ENCODE measurements around the gene QRICH1.

QRICH1 gene, protein sequence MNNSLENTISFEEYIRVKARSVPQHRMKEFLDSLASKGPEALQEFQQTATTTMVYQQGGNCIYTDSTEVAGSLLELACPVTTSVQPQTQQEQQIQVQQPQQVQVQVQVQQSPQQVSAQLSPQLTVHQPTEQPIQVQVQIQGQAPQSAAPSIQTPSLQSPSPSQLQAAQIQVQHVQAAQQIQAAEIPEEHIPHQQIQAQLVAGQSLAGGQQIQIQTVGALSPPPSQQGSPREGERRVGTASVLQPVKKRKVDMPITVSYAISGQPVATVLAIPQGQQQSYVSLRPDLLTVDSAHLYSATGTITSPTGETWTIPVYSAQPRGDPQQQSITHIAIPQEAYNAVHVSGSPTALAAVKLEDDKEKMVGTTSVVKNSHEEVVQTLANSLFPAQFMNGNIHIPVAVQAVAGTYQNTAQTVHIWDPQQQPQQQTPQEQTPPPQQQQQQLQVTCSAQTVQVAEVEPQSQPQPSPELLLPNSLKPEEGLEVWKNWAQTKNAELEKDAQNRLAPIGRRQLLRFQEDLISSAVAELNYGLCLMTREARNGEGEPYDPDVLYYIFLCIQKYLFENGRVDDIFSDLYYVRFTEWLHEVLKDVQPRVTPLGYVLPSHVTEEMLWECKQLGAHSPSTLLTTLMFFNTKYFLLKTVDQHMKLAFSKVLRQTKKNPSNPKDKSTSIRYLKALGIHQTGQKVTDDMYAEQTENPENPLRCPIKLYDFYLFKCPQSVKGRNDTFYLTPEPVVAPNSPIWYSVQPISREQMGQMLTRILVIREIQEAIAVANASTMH

DNA sequence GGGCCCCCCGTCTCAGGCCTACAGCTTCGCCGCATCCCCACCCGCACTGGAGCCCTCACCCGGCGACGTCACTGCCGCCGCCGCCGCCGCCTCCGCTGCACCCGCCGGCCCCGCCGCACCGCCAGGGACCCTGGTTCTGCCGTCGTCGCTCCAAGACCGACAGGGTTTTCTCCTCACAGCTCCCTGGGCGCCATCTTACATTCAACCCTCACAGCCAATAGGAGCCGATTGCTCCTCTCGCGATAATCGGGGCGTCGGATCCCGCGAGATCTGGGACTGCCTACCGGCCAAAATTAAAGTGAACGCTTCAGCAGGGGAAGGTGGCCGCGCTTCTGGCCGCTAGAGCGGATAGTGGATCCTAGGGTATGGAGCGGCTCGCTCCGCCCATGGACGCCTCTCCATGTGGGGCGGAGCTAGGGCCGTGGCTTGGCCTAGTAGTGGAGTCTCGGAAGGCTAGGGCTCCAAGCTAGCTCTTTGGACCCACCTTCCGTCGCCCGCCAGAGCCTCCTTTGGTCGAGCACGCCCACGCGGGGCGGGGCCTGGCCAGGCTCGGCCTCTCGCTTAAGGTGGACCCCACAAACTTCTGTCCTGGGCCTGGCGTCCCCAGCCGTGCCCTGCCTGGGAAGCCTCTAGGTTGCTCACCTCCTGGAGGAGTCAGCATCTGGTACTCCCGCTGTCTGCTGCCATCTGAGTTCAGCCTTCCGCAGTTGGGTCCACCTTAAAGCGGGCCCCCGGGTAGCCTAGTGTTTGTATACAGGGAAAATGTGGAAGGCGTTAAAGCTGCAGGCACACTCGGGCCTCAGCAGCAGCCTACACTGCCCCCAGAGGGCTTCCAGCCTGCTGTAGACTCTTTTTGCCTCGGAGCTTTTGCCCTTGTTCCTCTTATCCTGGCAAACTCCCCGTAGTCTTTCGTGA, at the start of gene QRICH1:
TSS of gene QRICH1 (minus strand) at position 219 of the 915 bp plus-strand sequence. CDS start 17,054 bp downstream, outside the sequence.
- DNase-seq (ENCODE audit: low read depth in 2 of 2) = peak; percentile 87 to 90

DNA sequence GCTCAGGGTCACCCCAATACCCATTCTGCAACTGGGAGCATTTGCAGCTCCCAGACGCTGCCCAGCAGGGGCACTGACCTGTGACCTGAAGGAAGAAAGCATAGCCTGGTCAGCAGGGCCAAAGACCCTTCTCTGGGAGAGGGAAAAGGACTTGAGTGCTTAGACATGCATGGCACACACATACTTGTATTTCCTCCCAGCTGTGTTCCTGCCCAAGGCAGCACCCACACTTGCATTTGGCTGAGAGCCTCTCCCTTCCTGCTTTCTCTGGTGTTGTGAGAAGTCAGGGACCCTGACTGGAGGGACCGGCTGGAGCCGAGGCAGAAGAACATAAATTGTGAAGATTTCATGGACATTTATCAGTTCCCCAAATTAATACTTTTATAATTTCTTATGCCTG, 46.2 kb upstream of the QRICH1 start:
- no peak for DNase-seq (ENCODE audit: low read depth in 2 of 2)

DNA sequence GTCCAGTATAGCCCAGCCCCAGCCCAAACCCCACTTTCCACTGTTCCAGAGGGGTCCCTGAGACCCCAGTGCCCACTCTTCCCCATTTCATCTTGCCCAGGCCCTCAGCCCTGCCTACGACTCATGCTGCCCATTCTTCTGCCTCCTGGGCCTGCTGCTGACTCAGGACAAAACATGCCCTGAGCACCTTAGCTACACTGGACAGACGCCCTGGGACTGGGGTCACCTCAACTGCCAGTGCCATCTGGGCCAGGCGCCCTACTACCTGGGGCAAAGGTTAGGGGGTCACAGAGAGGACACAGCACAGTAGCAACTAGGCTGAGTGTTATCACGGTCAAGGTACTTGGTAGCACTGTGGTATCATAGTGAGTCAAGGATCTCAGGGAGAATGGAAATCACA, 41.6 kb upstream of the QRICH1 start:
- DNase-seq (ENCODE audit: low read depth in 2 of 2) = no peak

DNA sequence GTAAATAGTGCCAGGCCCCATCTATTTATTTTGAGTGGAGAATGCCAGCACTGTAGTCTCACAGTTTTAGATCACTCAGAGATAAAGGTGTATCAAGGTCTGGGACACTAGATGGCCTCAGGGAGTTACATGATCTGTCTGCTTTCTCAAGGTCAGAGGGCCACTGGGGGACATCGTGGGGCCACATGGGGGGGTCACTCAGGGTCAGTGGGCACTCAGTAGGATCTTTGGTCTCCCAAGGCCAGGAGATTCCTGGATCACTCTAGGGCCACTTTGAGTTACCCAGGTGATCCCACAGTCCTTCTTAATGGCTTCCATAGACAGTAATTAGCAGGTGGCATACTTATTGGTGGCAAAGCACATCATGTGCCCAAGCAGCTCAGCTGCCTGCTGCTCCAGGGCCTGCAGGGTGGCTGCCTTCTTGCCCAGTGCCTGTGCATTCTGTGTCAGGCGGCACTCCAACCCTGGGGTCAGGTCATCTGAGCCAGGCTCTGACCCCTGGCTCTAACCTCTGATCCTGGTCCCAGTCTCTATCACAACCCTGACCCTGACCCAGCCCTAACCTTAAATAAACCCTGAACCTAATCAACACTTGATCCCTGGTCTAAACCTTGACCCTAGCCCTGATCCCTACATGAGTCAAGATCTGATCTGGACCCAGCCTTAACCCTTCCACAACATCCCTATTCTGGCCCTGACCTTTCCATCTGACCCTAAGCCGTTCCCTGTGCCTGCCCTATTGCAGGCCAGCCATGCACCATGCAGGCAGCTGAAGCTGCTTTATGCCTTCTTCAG, 40.8 kb upstream of the QRICH1 start:
- DNase-seq (ENCODE audit: low read depth in 2 of 2) = no peak

DNA sequence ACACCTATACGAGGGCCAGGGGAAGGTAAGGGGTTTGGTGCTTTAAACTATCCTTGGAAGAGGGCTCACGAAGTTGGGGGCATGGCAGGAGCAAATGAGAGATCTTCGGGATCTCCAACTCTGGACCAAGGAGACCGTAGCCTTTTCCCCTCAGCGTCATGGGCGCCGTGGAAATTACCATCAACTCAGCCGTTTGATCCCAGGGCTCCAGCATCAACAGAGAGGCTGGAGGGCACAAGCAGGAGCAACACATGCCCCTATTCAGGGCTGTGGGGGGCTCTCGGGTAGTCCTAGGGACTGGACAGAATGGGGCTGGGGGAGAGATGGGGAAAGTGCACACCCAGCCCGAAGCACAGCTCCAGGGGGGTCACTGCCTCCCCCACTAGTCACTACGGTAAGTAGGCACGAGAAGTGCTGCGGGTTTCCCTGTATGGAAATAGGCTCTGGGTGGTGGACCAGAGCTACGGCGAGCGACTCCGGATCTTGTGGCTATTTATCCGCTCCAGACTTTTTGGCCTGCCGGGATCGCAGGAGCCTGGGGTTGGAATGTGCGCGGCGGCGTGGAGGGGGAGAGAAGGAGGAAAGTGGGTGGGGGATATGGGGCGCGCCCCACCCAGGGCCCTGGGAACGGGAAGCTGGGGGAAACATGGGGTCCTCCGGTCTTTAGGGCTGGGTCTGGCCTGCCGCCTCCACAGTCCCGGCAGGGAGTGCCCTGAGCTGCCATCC, 39.5 kb upstream of the QRICH1 start:
- DNase-seq (ENCODE audit: low read depth in 2 of 2) = no peak

DNA sequence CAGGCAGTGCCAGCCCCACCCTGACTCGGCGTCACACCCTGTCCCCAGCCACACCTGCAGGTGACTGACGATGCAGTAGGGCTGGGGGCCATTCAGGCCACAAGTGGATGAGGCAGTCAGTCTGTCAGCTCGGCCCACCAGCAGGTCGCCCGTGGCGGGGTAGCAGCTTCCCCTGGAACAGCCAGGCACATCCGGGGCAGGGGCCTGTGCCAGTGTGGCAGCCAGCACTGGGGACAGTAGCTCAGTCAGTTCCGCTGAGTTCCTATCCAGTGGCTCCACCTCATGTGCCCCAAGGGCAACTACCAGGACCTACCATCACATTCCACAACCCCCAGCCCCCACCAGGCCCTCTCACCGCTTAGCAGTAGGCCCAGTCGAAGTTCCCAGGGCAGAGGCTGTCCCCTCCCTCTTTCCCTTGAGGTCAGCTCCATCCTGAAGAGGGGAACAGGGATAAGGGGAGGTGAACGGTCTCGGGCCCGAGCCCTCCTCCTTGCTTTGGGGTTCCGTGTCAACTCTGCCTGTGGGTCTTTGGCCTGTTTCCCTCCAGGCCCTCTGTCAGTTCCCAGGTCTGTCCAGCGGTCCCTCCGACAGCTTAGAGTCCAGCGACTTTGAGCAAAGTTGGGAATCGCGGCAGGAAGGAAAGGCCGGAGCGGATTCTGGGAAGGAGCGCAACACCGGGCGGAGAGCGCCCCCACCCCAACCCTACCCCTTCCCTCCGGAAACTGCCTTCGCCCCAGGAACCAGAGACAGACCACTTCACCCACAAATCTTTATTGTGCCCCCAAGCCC, 38.8 kb upstream of the QRICH1 start, which contains the start of gene LAMB2:
TSS of gene LAMB2 (minus strand) at position 614 of the 789 bp plus-strand sequence. CDS start at position 431, 183 bp downstream.
- DNase-seq (ENCODE audit: low read depth in 2 of 2) = no peak

DNA sequence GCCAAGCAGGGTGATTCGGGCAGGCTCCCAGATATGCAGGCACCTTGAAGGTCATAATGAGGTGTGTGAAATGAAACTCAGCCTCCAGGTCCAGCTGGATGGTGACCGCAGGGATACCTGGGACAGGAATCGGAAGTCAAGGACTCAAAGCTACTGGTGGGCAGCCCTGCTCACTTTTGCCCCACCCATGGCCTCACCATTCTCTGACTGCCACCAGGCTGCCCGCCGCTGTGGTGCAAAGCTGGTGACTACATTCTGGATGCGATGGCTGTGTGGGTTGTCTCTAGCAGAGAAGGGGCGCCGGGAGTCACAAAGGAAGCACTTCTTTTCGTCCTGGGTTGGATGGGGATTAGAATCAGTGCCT, 38.2 kb upstream of the QRICH1 start:
- no peak for DNase-seq (ENCODE audit: low read depth in 2 of 2)

DNA sequence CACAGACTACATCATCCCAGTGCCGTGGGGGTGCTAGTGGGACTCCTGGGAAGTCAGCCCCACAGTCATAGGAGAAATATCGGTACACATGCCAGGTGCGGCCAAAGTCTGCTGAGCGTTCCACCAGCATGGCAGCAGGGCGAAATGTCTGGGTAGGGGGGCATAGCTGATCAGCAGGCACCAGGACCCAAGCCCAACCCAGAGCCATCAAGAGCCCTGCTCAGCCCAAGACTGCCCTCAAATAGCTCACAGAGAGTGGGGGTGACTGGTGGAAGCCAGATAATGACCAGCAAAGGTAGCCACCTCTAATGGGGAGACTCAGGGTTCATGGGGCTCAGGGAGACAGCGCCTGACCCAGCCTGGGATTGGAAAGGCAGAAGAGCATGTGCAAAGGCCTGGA, 37.7 kb upstream of the QRICH1 start:
- no peak for DNase-seq (ENCODE audit: low read depth in 2 of 2)

DNA sequence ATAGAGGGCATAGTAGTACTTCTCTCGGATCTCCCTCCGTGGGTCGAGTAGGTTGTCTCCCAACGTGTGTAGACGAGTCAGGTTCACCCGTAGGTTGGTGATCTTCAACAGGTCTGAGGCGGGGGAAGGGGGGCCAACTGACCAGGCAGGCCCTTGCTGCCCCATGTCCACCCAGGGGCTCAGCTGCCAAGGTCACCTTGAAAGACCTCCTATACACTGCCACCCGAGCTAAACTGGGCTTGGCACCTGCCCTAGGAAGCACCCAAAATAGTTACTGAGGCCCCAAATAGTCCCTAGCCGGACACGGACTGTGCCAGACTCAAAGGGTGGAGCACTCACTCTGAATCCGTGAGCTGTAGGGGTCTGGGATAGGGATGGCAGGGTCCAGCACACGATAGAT, 37.2 kb upstream of the QRICH1 start:
- no peak for DNase-seq (ENCODE audit: low read depth in 2 of 2)

DNA sequence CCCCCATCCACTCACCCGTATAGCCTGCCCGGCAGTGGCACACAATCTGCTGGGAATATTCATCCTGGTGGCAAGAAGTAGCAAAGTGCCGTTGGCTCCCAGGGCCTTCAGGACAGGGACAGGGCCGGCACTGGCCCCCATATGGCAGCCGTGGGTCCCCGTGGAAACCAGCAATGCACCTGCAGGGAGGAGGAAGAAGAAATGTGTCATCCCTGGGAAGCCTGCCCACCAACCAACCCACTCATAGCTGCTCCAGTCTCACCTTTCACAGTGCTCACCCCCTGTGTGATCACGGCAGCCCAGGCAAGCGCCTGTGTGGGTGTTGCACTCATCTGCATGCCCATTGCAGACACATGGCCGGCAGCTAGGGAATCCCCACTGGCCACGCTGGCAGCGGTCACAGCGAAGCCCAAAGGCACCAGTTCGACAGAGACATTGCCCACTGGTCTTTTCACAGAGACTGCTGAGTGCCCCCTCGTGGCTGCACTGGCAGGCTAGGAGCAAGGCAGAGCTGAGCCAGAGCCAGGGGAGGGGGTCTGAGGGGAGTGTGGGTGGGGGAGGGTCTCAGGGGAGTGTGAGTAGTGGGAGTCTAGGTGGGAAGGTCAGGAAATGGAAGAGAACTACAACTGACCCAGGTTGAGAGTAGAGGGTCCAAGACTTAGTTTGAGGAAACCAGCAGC, 31.3 kb upstream of the QRICH1 start:
- no peak for DNase-seq (ENCODE audit: low read depth in 2 of 2)

DNA sequence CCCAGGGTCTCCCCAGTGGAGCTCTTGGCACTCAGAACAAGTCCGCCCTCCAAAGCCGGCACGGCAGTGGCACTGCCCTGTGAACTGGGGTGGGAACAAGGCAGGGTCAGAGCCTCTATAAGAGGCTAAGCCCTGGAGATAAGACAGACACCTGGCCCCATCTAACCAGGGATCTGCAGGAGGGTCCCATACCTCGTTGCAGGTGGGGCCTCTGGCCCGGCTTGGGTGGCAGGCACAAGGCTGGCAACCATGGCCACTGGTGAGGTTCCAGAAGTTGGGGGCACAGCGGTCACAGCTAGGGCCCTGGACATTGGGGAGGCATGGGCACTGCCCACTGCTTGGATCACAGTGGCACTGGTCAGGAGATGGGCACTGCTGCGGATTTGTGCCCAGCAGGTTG, 30.3 kb upstream of the QRICH1 start:
- DNase-seq (ENCODE audit: low read depth in 2 of 2) = no peak

DNA sequence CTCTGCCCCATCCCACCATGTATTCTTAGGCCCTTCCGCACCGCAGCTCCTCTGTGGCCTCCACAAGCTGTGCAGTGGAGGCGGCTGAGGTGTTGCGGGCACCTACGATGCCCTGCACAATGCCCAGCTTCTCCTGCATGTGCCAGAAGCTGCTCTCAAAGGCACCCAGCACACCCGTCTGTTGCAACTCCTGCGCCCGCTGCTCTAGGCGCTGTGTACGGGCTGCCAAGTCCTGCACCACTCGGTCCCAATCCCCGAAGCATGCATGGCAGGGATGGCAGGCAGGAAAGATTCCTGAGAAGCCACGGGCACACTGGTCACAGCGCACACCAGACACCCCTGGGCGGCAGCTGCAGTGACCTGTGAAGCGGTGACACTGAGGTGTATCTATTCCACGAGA, 29.8 kb upstream of the QRICH1 start:
- DNase-seq (ENCODE audit: low read depth in 2 of 2) = no peak

DNA sequence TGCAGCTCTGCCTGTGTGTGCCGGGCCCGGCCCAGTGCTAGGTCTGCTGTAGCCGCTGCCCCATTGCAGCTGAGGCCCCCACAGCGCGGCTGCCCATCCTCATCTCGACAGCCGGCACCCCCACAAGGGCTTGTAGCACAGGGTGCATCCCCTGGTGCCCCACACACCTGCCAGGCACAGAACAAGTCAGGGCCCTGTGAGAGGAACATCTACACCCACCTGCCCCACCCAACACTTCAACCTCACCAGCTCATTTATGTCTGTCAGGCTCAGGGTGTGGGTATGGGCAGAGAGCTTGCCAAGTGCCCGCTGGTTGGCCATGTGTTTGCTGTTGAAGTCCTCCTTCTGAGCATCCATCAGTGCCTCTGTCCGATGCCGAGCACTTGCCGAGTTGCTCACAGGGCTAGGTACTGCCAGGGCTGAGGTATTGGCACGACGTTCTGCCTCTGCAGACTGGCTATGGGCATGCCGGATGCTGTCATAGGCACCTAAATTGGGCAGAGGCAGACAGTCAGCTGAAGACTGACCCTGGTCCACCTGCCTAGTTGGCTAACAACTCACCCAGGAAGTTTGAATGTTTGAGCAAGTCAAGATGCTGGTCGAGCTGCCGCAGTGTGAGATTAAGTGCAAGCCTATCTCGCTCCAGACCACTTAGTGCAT, 29.1 kb upstream of the QRICH1 start:
- DNase-seq (ENCODE audit: low read depth in 2 of 2) = no peak

DNA sequence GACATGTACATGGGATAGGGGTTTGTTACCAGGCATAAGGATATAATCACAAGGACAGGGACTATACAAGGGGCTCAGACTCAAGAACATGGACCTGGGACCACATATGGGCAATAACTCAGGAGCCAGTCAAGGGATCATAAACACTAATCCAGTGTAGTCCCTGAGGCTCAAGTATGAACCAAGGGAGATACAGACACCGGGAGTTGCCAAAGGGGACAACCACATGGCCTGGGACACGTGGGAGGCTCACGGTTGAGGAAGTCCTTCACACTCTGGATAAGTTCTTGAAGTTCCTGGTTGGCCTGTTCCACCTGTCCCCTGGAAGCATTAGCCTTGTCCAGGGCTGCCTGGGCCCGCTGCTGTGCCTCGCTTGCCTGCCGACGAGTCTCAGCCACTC, 28.6 kb upstream of the QRICH1 start:
- DNase-seq (ENCODE audit: low read depth in 2 of 2) = no peak

DNA sequence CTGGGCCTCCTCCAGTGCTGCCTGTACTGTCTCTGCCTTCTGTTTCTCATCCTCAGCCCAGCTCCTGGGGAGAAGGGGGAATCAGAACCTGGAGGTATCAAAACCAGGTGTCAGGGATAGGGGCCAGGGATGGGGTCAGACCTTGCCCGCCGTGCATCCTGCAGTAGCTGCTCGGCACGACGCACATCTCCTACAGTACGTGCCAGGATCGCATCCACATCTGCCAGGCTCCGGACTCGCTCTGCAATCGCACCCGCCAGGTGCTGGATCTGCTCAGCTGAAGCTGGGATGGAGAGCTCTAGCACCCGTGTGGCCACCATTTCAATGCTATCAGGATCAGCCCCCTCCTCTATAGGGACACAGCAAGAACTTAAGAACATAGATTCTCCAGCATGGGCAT, 28.2 kb upstream of the QRICH1 start:
- no peak for DNase-seq (ENCODE audit: low read depth in 2 of 2)

DNA sequence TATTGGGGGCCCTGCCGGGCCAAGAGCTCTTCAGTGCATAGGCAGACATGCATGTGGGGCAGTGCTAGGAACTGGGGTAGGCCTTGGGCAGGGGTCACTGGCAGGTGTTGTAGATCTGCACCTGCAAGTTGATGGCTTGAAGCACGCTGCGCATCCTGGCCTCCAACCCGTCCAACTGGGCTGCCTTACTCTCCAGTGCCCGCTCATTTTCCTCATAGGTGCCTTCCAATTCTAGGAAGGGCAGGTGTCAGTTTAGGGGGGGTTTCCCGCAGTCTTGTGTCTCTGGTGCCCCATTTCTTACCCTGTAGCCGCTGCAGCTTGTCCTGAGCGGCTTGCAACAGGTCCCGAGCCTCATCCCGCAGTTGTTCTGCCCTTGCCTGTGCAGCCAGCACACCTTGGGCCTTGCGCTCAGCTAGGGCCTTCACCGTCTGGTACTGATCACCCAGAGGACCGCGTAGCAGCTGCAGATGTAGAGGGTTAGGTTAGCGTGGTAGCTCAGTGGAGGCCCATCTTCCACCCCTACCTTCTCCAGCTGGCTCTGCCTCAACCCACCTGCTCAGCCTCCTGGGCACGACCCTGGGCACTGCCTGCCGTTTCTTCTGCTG, 27.4 kb upstream of the QRICH1 start:
- no peak for DNase-seq (ENCODE audit: low read depth in 2 of 2)

DNA sequence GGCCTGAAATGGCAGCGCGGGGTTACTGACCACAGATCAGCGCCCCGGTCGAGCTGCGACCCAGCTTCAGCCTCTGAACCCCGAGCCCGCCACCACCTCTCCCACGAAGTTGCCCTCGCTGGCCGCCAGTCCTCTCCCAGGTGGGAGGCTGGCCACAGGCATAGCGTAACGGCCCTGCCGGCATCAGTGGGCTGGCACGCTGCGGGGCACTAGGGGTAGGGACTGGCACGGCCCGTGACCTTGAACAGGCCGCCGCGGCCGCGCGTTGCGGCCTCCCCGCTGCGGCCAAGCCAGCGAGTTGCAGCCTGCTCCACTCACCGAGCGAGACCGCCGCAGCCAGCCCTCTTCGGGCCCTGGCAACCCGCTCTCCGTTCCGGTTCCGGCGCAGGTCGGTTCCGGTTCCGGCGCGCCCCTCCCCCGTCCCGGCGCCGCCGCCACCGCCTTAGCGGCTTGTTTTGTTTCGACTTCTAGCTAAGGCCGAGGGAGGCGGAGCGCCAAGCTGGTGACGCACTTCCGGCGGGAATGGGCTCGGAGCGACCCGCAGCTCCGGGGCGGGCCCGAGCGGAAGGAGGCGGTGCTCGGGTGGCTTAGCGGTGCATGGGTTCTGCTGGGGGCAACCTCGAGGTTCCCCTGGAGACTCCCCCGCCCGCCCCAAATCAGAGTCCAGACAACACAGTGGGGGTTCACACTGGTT, 26.7 kb upstream of the QRICH1 start, which contains the start of gene USP19:
TSS of gene USP19 (minus strand) at position 386 of the 694 bp plus-strand sequence. CDS start 1,678 bp downstream, outside the sequence.
- DNase-seq (ENCODE audit: low read depth in 2 of 2) = peak; percentile 82 to 86
